Lung (tissue), 16 donors: ENCODE measurements around the gene CYP27C1. TPM values are rescaled to one million over a fixed set of nuclear protein-coding genes. Genes with fewer than 3 reads are reported as not detected.

Source experiments
- ATAC-seq: fragments of 200-7000 bp; cut with Tn5 transposase; one replicate; pipeline ENCODE4 v1.9.1; 2020; ENCODE audit warnings: moderate number of reproducible peaks; ENCODE audit not compliant: insufficient read depth, low FRiP score
- DNase-seq, 3 donors: peaks; one replicate each; pipeline ENCODE4 v3.0.0-alpha.2; 2013 to 2017
- H3K27ac ChIP-seq, 2 donors: one replicate each; pipeline ENCODE4 v1.5.1; 2013; ENCODE audit warnings: mild to moderate bottlenecking in 2 of 2, moderate library complexity in 2 of 2, control low read depth in 1 of 2, inconsistent platforms in 1 of 2, low read depth in 1 of 2, low read length in 1 of 2
- H3K27me3 ChIP-seq, 3 donors: one replicate each; pipeline ENCODE4 v1.5.1; 2013; ENCODE audit warnings: low read length in 2 of 3; ENCODE audit not compliant: control insufficient read depth in 3 of 3, insufficient read depth in 3 of 3
- H3K36me3 ChIP-seq, 4 donors: one replicate each; pipeline ENCODE4 v1.5.1; 2013; ENCODE audit warnings: low read length in 4 of 4, mild to moderate bottlenecking in 1 of 4, moderate library complexity in 1 of 4; ENCODE audit not compliant: control insufficient read depth in 4 of 4, insufficient read depth in 4 of 4
- H3K4me1 ChIP-seq, 5 donors: one replicate each; pipeline ENCODE4 v1.5.1; 2013; ENCODE audit warnings: low read length in 5 of 5, mild to moderate bottlenecking in 2 of 5, moderate library complexity in 1 of 5; ENCODE audit not compliant: control insufficient read depth in 5 of 5, insufficient read depth in 5 of 5
- H3K4me3 ChIP-seq: one replicate; pipeline ENCODE4 v1.5.1; 2013; ENCODE audit warnings: mild to moderate bottlenecking, control low read depth, moderate library complexity
- H3K9ac ChIP-seq, 2 donors: one replicate each; pipeline ENCODE4 v1.5.1; 2013; ENCODE audit warnings: low read length in 2 of 2, control low read depth in 1 of 2; ENCODE audit not compliant: insufficient read depth in 1 of 2
- H3K9me3 ChIP-seq, 4 donors: one replicate each; pipeline ENCODE4 v1.5.1; 2013; ENCODE audit warnings: low read length in 3 of 4, mild to moderate bottlenecking in 1 of 4, moderate library complexity in 1 of 4; ENCODE audit not compliant: control insufficient read depth in 4 of 4, insufficient read depth in 3 of 4
- WGBS, 2 donors: extraction: QIAGEN DNeasy Blood & Tissue Kit; methylation state at CpG; one replicate each; pipeline ENCODE4 v1.1.7; 2013; 5-methylcytosine and 5-hydroxymethylcytosine counted together
- long read RNA-seq, 5 donors: transcript quantifications; one replicate each; lab custom pipeline, GENCODE V29; 2026
- polyA plus RNA-seq, 2 donors: library from polyadenylated mRNA; stranded (reverse); fragments of 200-250 nt; gene quantifications; one replicate each; pipeline ENCODE4 v1.2.1, GENCODE V29; 2013
- total RNA-seq, 2 donors: library from RNA; depleted of rRNA in 1 of 2; stranded (reverse); fragments of >200 nt in 1 of 2; gene quantifications; one replicate each; pipeline ENCODE4 v1.2.1, GENCODE V29; 2014 to 2021
- TF ChIP-seq, protein P1 (sequence below): IDR thresholded peaks from 2 replicates; pipeline ENCODE4 v1.5.1; 2012; ENCODE audit warnings: mild to moderate bottlenecking; ENCODE audit errors: control extremely low read depth, extremely low read depth
- donor health status: control.
- donor health status: control.
- donor health status: Bipolar disorder and iron deficiency.
- donor health status: healthy.
- donor health status: DM: yes; HTN: yes; CAD: no.

The CYP27C1 gene, protein sequence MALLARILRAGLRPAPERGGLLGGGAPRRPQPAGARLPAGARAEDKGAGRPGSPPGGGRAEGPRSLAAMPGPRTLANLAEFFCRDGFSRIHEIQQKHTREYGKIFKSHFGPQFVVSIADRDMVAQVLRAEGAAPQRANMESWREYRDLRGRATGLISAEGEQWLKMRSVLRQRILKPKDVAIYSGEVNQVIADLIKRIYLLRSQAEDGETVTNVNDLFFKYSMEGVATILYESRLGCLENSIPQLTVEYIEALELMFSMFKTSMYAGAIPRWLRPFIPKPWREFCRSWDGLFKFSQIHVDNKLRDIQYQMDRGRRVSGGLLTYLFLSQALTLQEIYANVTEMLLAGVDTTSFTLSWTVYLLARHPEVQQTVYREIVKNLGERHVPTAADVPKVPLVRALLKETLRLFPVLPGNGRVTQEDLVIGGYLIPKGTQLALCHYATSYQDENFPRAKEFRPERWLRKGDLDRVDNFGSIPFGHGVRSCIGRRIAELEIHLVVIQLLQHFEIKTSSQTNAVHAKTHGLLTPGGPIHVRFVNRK
- total RNA-seq (1 to 10 TPM in 1 of 2 donors, under 1 TPM in 1; 0.06 to 2.9 TPM), polyA plus RNA-seq (under 1 TPM; 0.04 to 0.07 TPM)
- long read RNA-seq, donor 1, result 0 reads
- long read RNA-seq, donor 2, result 0 reads
- long read RNA-seq, donor 3, result 0 reads
- long read RNA-seq, donor 4, result 0 reads
- long read RNA-seq, donor 5, partial matches to known transcripts, result 0 of 1 reads
- long read RNA-seq, donor 5, other reads (novel, unspliced or antisense), result 0 of 1 reads

DNA sequence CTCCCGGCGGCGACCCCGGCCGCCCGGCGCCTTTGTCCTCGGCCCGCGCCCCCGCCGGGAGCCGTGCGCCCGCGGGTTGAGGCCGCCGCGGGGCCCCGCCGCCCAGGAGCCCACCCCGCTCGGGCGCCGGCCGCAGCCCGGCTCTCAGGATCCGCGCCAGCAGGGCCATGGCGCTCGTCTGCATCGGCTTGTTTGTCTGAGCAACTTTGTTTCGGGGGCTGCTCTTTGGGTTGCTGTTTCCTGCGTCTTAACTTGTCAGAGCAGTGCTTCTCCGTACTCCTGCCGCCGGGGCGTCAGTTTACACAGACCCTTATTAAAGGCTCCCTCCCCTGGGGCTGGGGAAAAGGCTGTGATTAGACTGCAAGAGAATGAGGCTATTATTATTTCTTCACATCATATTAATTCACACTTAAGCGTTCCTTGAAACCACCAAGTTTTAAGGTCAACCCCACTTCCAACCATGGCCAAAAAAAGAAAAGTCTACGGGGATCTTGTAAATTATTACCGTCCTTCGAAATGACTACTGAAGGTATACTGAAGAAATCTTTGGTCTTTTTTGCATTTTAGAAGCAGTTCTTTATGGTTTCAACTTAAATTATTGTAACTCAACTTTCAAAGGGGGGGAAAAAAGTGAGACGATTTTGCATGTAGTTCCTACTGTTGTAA, at the start of gene CYP27C1:
CYP27C1 (minus strand) TSS at position 198 of the 666 bp plus-strand sequence; CDS start at position 169, 29 bp downstream.
- Histone ChIP-seq H3K4me3 (peak within 1 kb of the TSS; percentile 32), H3K9ac (peak within 1 kb of the TSS; percentile 33 to 69), H3K4me1 (peaks cover 0 to 14% (median 4%) of the 10 kb centered on the region in 5 donors), H3K27me3 (no peaks in the 10 kb centered on the region), H3K36me3 (no peaks in the 10 kb centered on the region), H3K9me3 (peaks cover 0 to 2% (median 0%) of the 10 kb centered on the region in 4 donors), H3K27ac (no peak within 1 kb of the TSS)
- TF ChIP-seq, protein P1, sequence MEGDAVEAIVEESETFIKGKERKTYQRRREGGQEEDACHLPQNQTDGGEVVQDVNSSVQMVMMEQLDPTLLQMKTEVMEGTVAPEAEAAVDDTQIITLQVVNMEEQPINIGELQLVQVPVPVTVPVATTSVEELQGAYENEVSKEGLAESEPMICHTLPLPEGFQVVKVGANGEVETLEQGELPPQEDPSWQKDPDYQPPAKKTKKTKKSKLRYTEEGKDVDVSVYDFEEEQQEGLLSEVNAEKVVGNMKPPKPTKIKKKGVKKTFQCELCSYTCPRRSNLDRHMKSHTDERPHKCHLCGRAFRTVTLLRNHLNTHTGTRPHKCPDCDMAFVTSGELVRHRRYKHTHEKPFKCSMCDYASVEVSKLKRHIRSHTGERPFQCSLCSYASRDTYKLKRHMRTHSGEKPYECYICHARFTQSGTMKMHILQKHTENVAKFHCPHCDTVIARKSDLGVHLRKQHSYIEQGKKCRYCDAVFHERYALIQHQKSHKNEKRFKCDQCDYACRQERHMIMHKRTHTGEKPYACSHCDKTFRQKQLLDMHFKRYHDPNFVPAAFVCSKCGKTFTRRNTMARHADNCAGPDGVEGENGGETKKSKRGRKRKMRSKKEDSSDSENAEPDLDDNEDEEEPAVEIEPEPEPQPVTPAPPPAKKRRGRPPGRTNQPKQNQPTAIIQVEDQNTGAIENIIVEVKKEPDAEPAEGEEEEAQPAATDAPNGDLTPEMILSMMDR, result no peak
- DNase-seq (peak; percentile 77 to 87 (median 80)), ATAC-seq (no peak)
- 1 to 2% methylated on average over 42 to 43 of the region's 43 CpGs for WGBS, 2 donors

DNA sequence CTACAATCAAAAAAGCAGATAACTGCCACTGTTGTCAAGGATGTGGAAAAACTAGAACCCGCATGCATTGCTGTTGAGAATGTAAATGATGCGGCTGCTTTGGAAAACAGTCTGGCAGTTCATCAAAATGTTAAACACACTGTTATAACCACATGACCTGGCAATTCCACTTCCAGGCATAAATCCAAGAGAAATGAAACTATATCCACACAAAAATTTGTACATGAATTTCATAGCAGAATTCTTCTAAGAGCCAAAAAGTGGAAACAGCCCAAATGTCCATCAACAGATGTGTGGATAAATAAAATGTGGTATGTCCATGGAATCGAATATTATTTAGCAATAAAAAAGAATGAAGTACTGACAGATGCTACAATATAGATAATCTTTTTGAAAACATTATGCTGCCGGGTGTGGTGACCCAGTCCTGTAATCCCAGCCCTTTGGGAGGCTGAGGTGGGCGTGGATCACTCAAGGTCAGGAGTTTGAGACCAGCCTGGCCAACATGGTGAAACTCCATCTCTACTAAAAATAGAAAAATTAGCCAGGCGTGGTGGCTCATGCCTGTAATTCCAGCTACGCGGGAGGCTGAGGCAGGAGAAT, 41.8 kb upstream of the CYP27C1 start:
- H3K27ac ChIP-seq, result no peak overlapping the region
- ATAC-seq, result no peak
- no peak overlapping the region for H3K4me3 ChIP-seq
- peaks cover 29 to 46% (median 37%) of the 10 kb centered on the region in 4 donors for H3K36me3 ChIP-seq
- WGBS, 2 donors, result 90 to 95% methylated on average over 8 of the region's 8 CpGs
- peaks cover 0 to 3% (median 0%) of the 10 kb centered on the region in 4 donors for H3K9me3 ChIP-seq
- TF ChIP-seq, protein P1, result no peak
- no peaks in the 10 kb centered on the region for H3K27me3 ChIP-seq
- DNase-seq, result peak; percentile 30 to 92 (median 88)
- no peak overlapping the region for H3K9ac ChIP-seq
- peaks cover 0 to 3% (median 0%) of the 10 kb centered on the region in 5 donors for H3K4me1 ChIP-seq

DNA sequence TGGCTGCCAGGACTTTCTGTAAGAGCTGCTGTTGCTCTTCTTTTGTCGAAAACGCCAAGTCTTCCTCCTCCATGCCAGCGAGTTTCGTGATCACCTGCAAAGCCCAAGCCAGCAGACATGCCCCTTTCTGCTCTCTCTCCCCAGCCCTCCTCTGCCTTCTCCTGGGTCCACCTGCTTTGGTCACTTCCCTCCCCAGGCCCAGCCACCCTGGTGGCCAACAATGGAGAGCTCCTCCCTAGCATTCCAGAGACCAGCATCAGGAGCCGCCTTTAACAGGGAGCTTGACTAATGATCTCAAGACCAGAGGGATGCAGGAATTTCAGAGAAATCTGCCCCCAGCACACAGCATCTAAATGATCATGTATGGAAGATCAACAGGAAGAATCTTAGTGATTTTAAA, 39.3 kb upstream of the CYP27C1 start:
- Histone ChIP-seq H3K27me3 (no peaks in the 10 kb centered on the region), H3K27ac (no peak overlapping the region), H3K9me3 (peaks cover 0 to 3% (median 0%) of the 10 kb centered on the region in 4 donors), H3K9ac (no peak overlapping the region), H3K36me3 (peaks cover 31 to 47% (median 41%) of the 10 kb centered on the region in 4 donors), H3K4me3 (no peak overlapping the region), H3K4me1 (peaks cover 0 to 3% (median 0%) of the 10 kb centered on the region in 5 donors)
- WGBS, 2 donors, result 97 to 99% methylated on average over 5 of the region's 5 CpGs
- DNase-seq (no peak), ATAC-seq (no peak)
- TF ChIP-seq, protein P1, result no peak
